Measurements from ENCODE around the gene C4orf50.

C4orf50 gene

GRCh38 chr4:5877392-5877791 is 140.8 kb downstream of the C4orf50 start:
- TF ChIP-seq EZH2phosphoT487 (IDR thresholded peaks at IDR 0.05; ENCODE audit: low read depth) (no peak), CTCF (IDR thresholded peaks at IDR 0.05; ENCODE audit: low read depth, low read length) (no peak)
- Histone ChIP-seq H3K4me1 (ENCODE audit: low read length) (no peaks in the 10 kb centered on the region), H3K27ac (ENCODE audit: low read length) (no peak overlapping the region), H4K20me1 (ENCODE audit: insufficient read depth, low read length) (no peaks in the 10 kb centered on the region), H2AFZ (ENCODE audit: low read depth, low read length) (no peak overlapping the region), H3K79me2 (ENCODE audit: low read length) (no peaks in the 10 kb centered on the region), H3K36me3 (replicated peaks; ENCODE audit: low read depth, low read length) (no peaks in the 10 kb centered on the region), H3K9ac (ENCODE audit: low read length) (no peak overlapping the region), H3K27me3 (ENCODE audit: low read depth, low read length) (no peaks in the 10 kb centered on the region), H3K4me3 (ENCODE audit: low read length) (no peak overlapping the region), H3K9me3 (ENCODE audit: insufficient read depth, low read length) (no peaks in the 10 kb centered on the region), H3K4me2 (ENCODE audit: low read length) (no peak overlapping the region)

GRCh38 chr4:5874811-5875449 is 143.3 kb downstream of the C4orf50 start:
- no peaks in the 10 kb centered on the region for H3K9me3 ChIP-seq (ENCODE audit: insufficient read depth, low read length)
- no peak overlapping the region for H3K4me2 ChIP-seq (ENCODE audit: low read length)
- H3K9ac ChIP-seq (ENCODE audit: low read length): no peak overlapping the region
- no peak overlapping the region for H3K27ac ChIP-seq (ENCODE audit: low read length)
- no peaks in the 10 kb centered on the region for H3K36me3 ChIP-seq (replicated peaks; ENCODE audit: low read depth, low read length)
- no peaks in the 10 kb centered on the region for H3K27me3 ChIP-seq (ENCODE audit: low read depth, low read length)
- H3K4me3 ChIP-seq (ENCODE audit: low read length): no peak overlapping the region
- H3K4me1 ChIP-seq (ENCODE audit: low read length): no peaks in the 10 kb centered on the region
- no peaks in the 10 kb centered on the region for H3K79me2 ChIP-seq (ENCODE audit: low read length)
- H4K20me1 ChIP-seq (ENCODE audit: insufficient read depth, low read length): no peaks in the 10 kb centered on the region
- no peak overlapping the region for H2AFZ ChIP-seq (ENCODE audit: low read depth, low read length)
- no peak for TF ChIP-seq EZH2phosphoT487 (IDR thresholded peaks at IDR 0.05; ENCODE audit: low read depth)
- no peak for TF ChIP-seq CTCF (IDR thresholded peaks at IDR 0.05; ENCODE audit: low read depth, low read length)

- no peak for TF ChIP-seq EZH2phosphoT487 (IDR thresholded peaks at IDR 0.05; ENCODE audit: low read depth)
- no peak for TF ChIP-seq CTCF (IDR thresholded peaks at IDR 0.05; ENCODE audit: low read depth, low read length)
- Histone ChIP-seq H3K36me3 (replicated peaks; ENCODE audit: low read depth, low read length) (no peaks in the 10 kb centered on the region), H2AFZ (ENCODE audit: low read depth, low read length) (no peak overlapping the region), H3K4me2 (ENCODE audit: low read length) (no peak overlapping the region), H4K20me1 (ENCODE audit: insufficient read depth, low read length) (no peaks in the 10 kb centered on the region), H3K4me3 (ENCODE audit: low read length) (no peak overlapping the region), H3K79me2 (ENCODE audit: low read length) (no peaks in the 10 kb centered on the region), H3K4me1 (ENCODE audit: low read length) (no peaks in the 10 kb centered on the region), H3K27me3 (ENCODE audit: low read depth, low read length) (no peaks in the 10 kb centered on the region; the same call in 1 of the 2 replicates), H3K27ac (ENCODE audit: low read length) (no peak overlapping the region), H3K9ac (ENCODE audit: low read length) (no peak overlapping the region), H3K9me3 (ENCODE audit: insufficient read depth, low read length) (no peaks in the 10 kb centered on the region)
Measured at GRCh38 chr4:5870701-5871100, 147.5 kb downstream of the C4orf50 start.

- no peak overlapping the region for H3K4me3 ChIP-seq (ENCODE audit: low read length)
- H4K20me1 ChIP-seq (ENCODE audit: insufficient read depth, low read length): no peaks in the 10 kb centered on the region
- no peak overlapping the region for H2AFZ ChIP-seq (ENCODE audit: low read depth, low read length)
- H3K4me2 ChIP-seq (ENCODE audit: low read length): no peak overlapping the region
- H3K9ac ChIP-seq (ENCODE audit: low read length): no peak overlapping the region
- no peaks in the 10 kb centered on the region for H3K79me2 ChIP-seq (ENCODE audit: low read length)
- H3K9me3 ChIP-seq (ENCODE audit: insufficient read depth, low read length): no peaks in the 10 kb centered on the region
- TF ChIP-seq EZH2phosphoT487 (IDR thresholded peaks at IDR 0.05; ENCODE audit: low read depth): no peak
- no peak for TF ChIP-seq CTCF (IDR thresholded peaks at IDR 0.05; ENCODE audit: low read depth, low read length)
- H3K36me3 ChIP-seq (replicated peaks; ENCODE audit: low read depth, low read length): no peaks in the 10 kb centered on the region
- H3K27me3 ChIP-seq (ENCODE audit: low read depth, low read length): no peaks in the 10 kb centered on the region; the same call in 1 of the 2 replicates
- no peak overlapping the region for H3K27ac ChIP-seq (ENCODE audit: low read length)
- no peaks in the 10 kb centered on the region for H3K4me1 ChIP-seq (ENCODE audit: low read length)
Measured at GRCh38 chr4:5869966-5870619, 148.1 kb downstream of the C4orf50 start.
